ENCODE results near the gene WIF1.

The WIF1 gene

DNA sequence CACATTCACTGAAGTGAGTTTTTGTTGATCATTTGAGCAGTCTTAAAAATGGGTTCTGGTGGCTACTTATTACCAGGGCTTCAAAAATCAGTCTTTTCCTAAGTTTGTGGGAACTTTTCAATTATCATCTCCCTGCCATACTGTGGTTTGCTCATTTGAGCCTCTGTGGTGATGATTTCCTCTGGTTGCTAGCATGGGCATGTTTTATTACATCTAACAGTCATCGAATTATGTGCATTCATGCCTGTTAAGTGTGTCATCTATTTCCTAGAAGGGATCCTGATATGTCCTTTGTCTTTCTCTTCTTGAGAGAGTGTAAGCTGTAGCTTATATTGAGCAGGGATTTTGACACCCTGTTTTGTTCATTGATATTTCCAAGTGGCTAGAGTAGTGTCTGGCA, 116.8 kb downstream of the WIF1 start:
- TF ChIP-seq, protein P1, sequence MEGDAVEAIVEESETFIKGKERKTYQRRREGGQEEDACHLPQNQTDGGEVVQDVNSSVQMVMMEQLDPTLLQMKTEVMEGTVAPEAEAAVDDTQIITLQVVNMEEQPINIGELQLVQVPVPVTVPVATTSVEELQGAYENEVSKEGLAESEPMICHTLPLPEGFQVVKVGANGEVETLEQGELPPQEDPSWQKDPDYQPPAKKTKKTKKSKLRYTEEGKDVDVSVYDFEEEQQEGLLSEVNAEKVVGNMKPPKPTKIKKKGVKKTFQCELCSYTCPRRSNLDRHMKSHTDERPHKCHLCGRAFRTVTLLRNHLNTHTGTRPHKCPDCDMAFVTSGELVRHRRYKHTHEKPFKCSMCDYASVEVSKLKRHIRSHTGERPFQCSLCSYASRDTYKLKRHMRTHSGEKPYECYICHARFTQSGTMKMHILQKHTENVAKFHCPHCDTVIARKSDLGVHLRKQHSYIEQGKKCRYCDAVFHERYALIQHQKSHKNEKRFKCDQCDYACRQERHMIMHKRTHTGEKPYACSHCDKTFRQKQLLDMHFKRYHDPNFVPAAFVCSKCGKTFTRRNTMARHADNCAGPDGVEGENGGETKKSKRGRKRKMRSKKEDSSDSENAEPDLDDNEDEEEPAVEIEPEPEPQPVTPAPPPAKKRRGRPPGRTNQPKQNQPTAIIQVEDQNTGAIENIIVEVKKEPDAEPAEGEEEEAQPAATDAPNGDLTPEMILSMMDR (IDR thresholded peaks at IDR 0.05), result no peak
